ENCODE data around the gene TGFBR3. TPM values are rescaled to one million over a fixed set of nuclear protein-coding genes. Genes with fewer than 3 reads are reported as not detected.

The TGFBR3 gene
- total and polyA plus RNA-seq, 2 of the 13 experiments (the other 11 are each of a cell fraction or from before 2014, with no cell fraction given) = 76.5 to 195 TPM

DNA sequence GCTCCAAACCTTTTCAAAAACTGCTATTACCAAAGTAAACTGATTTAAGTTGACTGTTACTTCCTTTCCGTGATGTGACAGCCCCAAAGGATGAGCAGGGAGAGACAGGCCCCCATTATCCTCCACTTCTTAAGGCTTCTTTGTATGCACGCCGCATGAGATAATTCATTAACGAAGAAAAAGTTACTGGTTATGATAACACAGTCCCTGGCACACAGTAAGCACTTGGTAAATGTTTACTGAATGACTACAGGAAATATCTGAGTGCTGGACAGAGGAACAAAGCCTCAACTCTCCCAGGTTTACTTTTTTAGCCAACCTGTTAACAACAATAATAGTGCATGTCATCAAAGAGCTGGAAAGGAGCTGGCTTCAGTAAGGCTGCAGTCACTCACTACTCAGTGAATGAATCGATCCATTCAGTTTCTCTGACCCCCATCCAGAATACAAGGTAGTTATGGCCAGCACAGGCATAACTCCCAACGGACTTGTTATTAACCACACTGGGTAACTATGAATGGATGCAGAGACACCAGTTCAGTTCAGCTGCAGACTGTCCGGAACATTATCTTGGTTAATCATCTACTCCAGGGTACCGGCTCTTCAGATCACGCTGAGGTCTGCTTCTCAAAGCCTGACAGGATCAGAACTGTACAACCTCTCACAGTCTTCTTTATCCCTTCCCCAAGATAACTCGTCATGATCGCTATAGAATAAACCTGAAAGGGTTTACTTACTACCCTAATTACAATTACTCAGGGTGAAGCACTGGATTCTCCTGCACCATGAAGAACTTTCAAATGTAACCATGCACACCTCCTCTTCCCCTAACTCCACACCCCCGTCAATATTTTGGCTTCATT, 58.3 kb downstream of the TGFBR3 start (continued):
- TF ChIP-seq, protein P1, sequence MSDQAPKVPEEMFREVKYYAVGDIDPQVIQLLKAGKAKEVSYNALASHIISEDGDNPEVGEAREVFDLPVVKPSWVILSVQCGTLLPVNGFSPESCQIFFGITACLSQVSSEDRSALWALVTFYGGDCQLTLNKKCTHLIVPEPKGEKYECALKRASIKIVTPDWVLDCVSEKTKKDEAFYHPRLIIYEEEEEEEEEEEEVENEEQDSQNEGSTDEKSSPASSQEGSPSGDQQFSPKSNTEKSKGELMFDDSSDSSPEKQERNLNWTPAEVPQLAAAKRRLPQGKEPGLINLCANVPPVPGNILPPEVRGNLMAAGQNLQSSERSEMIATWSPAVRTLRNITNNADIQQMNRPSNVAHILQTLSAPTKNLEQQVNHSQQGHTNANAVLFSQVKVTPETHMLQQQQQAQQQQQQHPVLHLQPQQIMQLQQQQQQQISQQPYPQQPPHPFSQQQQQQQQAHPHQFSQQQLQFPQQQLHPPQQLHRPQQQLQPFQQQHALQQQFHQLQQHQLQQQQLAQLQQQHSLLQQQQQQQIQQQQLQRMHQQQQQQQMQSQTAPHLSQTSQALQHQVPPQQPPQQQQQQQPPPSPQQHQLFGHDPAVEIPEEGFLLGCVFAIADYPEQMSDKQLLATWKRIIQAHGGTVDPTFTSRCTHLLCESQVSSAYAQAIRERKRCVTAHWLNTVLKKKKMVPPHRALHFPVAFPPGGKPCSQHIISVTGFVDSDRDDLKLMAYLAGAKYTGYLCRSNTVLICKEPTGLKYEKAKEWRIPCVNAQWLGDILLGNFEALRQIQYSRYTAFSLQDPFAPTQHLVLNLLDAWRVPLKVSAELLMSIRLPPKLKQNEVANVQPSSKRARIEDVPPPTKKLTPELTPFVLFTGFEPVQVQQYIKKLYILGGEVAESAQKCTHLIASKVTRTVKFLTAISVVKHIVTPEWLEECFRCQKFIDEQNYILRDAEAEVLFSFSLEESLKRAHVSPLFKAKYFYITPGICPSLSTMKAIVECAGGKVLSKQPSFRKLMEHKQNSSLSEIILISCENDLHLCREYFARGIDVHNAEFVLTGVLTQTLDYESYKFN (CRISPR knock-in tag; conservative IDR thresholded peaks at IDR 0.05) = peak; percentile 85
- TF ChIP-seq GABPB1 (CRISPR knock-in tag; IDR thresholded peaks at IDR 0.05) (no peak), SNRNP70 (IDR thresholded peaks at IDR 0.05; ENCODE audit: low read depth, low read length) (no peak), ZBTB43 (CRISPR knock-in tag; conservative IDR thresholded peaks at IDR 0.05) (peak; percentile 22), BRCA1 (CRISPR knock-in tag; IDR thresholded peaks at IDR 0.05) (no peak), ZNF274 (CRISPR knock-in tag; IDR thresholded peaks at IDR 0.05) (no peak), MTA3 (CRISPR knock-in tag; IDR thresholded peaks at IDR 0.05) (no peak), ZBTB25 (CRISPR knock-in tag; IDR thresholded peaks at IDR 0.05) (no peak; the same call in 1 of the 2 replicates), E2F2 (CRISPR knock-in tag; IDR thresholded peaks at IDR 0.05; ENCODE audit: borderline replicate concordance) (no peak), YEATS4 (CRISPR knock-in tag; IDR thresholded peaks at IDR 0.05; ENCODE audit: borderline replicate concordance) (no peak)
- TF ChIP-seq, protein P2, sequence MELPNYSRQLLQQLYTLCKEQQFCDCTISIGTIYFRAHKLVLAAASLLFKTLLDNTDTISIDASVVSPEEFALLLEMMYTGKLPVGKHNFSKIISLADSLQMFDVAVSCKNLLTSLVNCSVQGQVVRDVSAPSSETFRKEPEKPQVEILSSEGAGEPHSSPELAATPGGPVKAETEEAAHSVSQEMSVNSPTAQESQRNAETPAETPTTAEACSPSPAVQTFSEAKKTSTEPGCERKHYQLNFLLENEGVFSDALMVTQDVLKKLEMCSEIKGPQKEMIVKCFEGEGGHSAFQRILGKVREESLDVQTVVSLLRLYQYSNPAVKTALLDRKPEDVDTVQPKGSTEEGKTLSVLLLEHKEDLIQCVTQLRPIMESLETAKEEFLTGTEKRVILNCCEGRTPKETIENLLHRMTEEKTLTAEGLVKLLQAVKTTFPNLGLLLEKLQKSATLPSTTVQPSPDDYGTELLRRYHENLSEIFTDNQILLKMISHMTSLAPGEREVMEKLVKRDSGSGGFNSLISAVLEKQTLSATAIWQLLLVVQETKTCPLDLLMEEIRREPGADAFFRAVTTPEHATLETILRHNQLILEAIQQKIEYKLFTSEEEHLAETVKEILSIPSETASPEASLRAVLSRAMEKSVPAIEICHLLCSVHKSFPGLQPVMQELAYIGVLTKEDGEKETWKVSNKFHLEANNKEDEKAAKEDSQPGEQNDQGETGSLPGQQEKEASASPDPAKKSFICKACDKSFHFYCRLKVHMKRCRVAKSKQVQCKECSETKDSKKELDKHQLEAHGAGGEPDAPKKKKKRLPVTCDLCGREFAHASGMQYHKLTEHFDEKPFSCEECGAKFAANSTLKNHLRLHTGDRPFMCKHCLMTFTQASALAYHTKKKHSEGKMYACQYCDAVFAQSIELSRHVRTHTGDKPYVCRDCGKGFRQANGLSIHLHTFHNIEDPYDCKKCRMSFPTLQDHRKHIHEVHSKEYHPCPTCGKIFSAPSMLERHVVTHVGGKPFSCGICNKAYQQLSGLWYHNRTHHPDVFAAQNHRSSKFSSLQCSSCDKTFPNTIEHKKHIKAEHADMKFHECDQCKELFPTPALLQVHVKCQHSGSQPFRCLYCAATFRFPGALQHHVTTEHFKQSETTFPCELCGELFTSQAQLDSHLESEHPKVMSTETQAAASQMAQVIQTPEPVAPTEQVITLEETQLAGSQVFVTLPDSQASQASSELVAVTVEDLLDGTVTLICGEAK (IDR thresholded peaks at IDR 0.05) = no peak
- TF ChIP-seq, protein P2 (CRISPR knock-in tag; IDR thresholded peaks at IDR 0.05) = no peak
